ENCODE measurements around the gene PHF19.

DNA sequence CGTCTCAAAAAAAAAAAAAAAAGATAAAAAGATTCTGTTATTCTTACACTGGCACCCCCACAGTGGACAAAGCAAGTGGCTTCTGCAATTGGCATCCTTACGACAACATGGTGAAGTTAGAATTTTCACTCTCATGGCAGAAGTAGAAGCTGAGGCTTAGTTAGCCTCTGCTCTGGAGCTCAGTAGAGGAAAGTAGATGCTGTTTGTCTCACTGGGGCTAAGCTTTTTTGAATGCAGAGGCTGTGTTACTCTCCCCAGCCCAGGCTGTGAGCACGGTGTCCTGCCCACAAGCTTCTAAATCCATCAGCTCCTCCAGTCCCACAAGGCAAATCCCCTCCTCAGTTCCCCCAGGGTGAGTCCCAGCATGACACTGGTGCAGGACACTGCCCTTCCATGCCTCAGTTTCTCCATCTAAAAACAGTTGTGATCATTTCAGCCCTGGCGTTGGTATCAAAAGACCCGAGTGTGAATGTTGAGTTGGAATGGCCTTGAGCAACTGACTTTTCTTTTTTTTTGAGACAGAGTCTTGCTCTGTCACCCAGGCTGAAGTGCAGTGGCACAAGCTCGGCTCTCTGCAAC lies 22.6 kb upstream of the PHF19 start:
- TF ChIP-seq POLR2AphosphoS5 (IDR thresholded peaks at IDR 0.05) = no peak
- TF ChIP-seq, protein P1, sequence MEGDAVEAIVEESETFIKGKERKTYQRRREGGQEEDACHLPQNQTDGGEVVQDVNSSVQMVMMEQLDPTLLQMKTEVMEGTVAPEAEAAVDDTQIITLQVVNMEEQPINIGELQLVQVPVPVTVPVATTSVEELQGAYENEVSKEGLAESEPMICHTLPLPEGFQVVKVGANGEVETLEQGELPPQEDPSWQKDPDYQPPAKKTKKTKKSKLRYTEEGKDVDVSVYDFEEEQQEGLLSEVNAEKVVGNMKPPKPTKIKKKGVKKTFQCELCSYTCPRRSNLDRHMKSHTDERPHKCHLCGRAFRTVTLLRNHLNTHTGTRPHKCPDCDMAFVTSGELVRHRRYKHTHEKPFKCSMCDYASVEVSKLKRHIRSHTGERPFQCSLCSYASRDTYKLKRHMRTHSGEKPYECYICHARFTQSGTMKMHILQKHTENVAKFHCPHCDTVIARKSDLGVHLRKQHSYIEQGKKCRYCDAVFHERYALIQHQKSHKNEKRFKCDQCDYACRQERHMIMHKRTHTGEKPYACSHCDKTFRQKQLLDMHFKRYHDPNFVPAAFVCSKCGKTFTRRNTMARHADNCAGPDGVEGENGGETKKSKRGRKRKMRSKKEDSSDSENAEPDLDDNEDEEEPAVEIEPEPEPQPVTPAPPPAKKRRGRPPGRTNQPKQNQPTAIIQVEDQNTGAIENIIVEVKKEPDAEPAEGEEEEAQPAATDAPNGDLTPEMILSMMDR (IDR thresholded peaks at IDR 0.05 in 8 of 11, conservative IDR thresholded peaks at IDR 0.05 in 3 of 11) = no peak

Data from spleen (tissue), 7 donors.